SK-N-SH (cell line): Measurements from ENCODE around the gene SLC25A41. TPM values are rescaled to one million over a fixed set of nuclear protein-coding genes. Genes with fewer than 3 reads are reported as not detected.

Source experiments
- CTCF ChIA-PET: fragments of 300-600, 350-600 bp; formaldehyde crosslinking; extraction: SDS; loops from one replicate; lab custom pipeline; 2021; lab: Yijun Ruan, JAX
- POLR2A ChIA-PET: fragments of 350-600 bp; sonication (Branson Sonifier 250); formaldehyde crosslinking; extraction: SDS; loops from one replicate; lab custom pipeline; 2020; ENCODE audit warnings: antibody characterized with exemption, inconsistent platforms; lab: Yijun Ruan, JAX
- DNase-seq: peaks from one replicate; pipeline ENCODE4 v3.0.0; 2012
- H2AFZ ChIP-seq: fragments of 200-600 bp; sonication (generic); 2 replicates; pipeline ENCODE4 v1.8.1; 2016; ENCODE audit warnings: antibody characterized with exemption, mild to moderate bottlenecking, low read depth
- H3F3A ChIP-seq: fragments of 200-600 bp; sonication (generic); replicated peaks from 2 replicates; pipeline ENCODE3; 2016; ENCODE audit warnings: antibody characterized with exemption, mild to moderate bottlenecking; ENCODE audit not compliant: insufficient read depth
- H3K27ac ChIP-seq, 2 experiments: fragments of 200-500 bp in 1 of 2; fragments of 200-600 bp in 1 of 2; sonication (Bioruptor generic) in 1 of 2; sonication (generic), shearing (Covaris generic) in 1 of 2; 2 replicates each; pipeline versions ENCODE4 v1.5.1 to v1.6.1; 2014 to 2016; ENCODE audit warnings: low read depth in 2 of 2, inconsistent platforms in 1 of 2, low read length in 1 of 2, mild to moderate bottlenecking in 1 of 2, mixed read lengths in 1 of 2
- H3K27me3 ChIP-seq: fragments of 200-600 bp; sonication (generic), shearing (Covaris generic); 2 replicates; pipeline ENCODE4 v1.6.1; 2016; ENCODE audit warnings: mixed run types; ENCODE audit not compliant: insufficient read depth
- H3K36me3 ChIP-seq, 2 experiments: fragments of 200-500 bp in 1 of 2; fragments of 200-600 bp in 1 of 2; sonication (Bioruptor generic) in 1 of 2; sonication (generic) in 1 of 2; replicated peaks in 1 of 2; 2 replicates each; pipeline versions ENCODE3 to v1.5.1; 2014 to 2016; ENCODE audit warnings: low read length in 1 of 2, mild to moderate bottlenecking in 1 of 2; ENCODE audit not compliant: insufficient read depth in 2 of 2, control insufficient read depth in 1 of 2
- H3K4me1 ChIP-seq, 2 experiments: fragments of 200-500 bp in 1 of 2; fragments of 200-600 bp in 1 of 2; sonication (Bioruptor generic) in 1 of 2; sonication (generic), shearing (Covaris generic) in 1 of 2; 2 replicates each; pipeline versions ENCODE4 v1.5.1 to v1.6.1; 2014 to 2016; ENCODE audit warnings: low read depth in 1 of 2, low read length in 1 of 2, mixed run types in 1 of 2; ENCODE audit not compliant: insufficient read depth in 2 of 2, control insufficient read depth in 1 of 2
- H3K4me2 ChIP-seq: fragments of 200-600 bp; sonication (generic), shearing (Covaris generic); 2 replicates; pipeline ENCODE4 v1.6.1; 2017; ENCODE audit warnings: mixed run types
- H3K4me3 ChIP-seq, 2 experiments: fragments of 200-500 bp in 1 of 2; fragments of 200-600 bp in 1 of 2; sonication (Bioruptor generic) in 1 of 2; sonication (generic), shearing (Covaris generic) in 1 of 2; 2 replicates each; pipeline versions ENCODE4 v1.5.1 to v1.8.1; 2014 to 2016; ENCODE audit warnings: low read depth in 2 of 2, inconsistent platforms in 1 of 2, low read length in 1 of 2, mild to moderate bottlenecking in 1 of 2, mixed read lengths in 1 of 2, moderate library complexity in 1 of 2
- H3K79me2 ChIP-seq: fragments of 200-600 bp; sonication (generic); 2 replicates; pipeline ENCODE4 v1.8.1; 2017; ENCODE audit warnings: mild to moderate bottlenecking; ENCODE audit not compliant: insufficient read depth
- H3K9ac ChIP-seq: fragments of 200-600 bp; sonication (generic); 2 replicates; pipeline ENCODE4 v1.6.1; 2017; ENCODE audit warnings: mixed run types
- H3K9me2 ChIP-seq: fragments of 200-600 bp; sonication (generic); 2 replicates; pipeline ENCODE4 v1.6.1; 2017; ENCODE audit warnings: mixed run types
- H3K9me3 ChIP-seq: fragments of 200-600 bp; sonication (generic); 2 replicates; pipeline ENCODE4 v1.6.1; 2017; ENCODE audit warnings: mixed run types, mild to moderate bottlenecking, moderate library complexity
- H4K20me1 ChIP-seq: fragments of 200-600 bp; sonication (generic); 2 replicates; pipeline ENCODE4 v1.6.1; 2017; ENCODE audit warnings: mild to moderate bottlenecking, mixed run types; ENCODE audit not compliant: insufficient read depth
- CHD2 ChIP-seq: fragments of 150-350 bp; IDR thresholded peaks from 2 replicates; pipeline ENCODE4 v1.6.1; 2018; ENCODE audit warnings: low read length; ENCODE audit not compliant: partially characterized antibody
- ELF1 ChIP-seq: IDR thresholded peaks from 2 replicates; pipeline ENCODE4 v1.4.0; 2012
- EP300 ChIP-seq, 2 experiments: IDR thresholded peaks; 2 replicates each; pipeline versions ENCODE4 v1.4.0 to v1.6.1; 2012; ENCODE audit warnings: borderline replicate concordance in 1 of 2, low read depth in 1 of 2, low read length in 1 of 2
- GABPA ChIP-seq: IDR thresholded peaks from 2 replicates; pipeline ENCODE4 v1.4.0; 2012; ENCODE audit warnings: low read depth, mild to moderate bottlenecking
- GATA2 ChIP-seq: sonication (generic); formaldehyde crosslinking; IDR thresholded peaks from 2 replicates; pipeline ENCODE4 v1.5.0; 2020; ENCODE audit warnings: mild to moderate bottlenecking, missing genetic modification reagents
- IRF3 ChIP-seq: fragments of 150-350 bp; IDR thresholded peaks from 2 replicates; pipeline ENCODE4 v1.6.1; 2016; ENCODE audit warnings: mild to moderate bottlenecking, low read depth, low read length
- JUND ChIP-seq: IDR thresholded peaks from 2 replicates; pipeline ENCODE4 v1.4.0; 2012
- MAX ChIP-seq: IDR thresholded peaks from 2 replicates; pipeline ENCODE4 v1.4.0; 2012; ENCODE audit warnings: low read depth
- MEF2A ChIP-seq: IDR thresholded peaks from 2 replicates; pipeline ENCODE4 v1.4.0; 2012; ENCODE audit warnings: low read depth, borderline replicate concordance
- MXI1 ChIP-seq: IDR thresholded peaks from 2 replicates; pipeline ENCODE4 v1.6.1; 2012; ENCODE audit warnings: mild to moderate bottlenecking, low read depth, low read length, improper control_type of control experiment
- NRF1 ChIP-seq: IDR thresholded peaks from 2 replicates; pipeline ENCODE4 v1.6.1; 2012; ENCODE audit warnings: low read depth, mild to moderate bottlenecking, low read length
- PBX3 ChIP-seq: IDR thresholded peaks from 2 replicates; pipeline ENCODE4; 2012
- POLR2AphosphoS5 ChIP-seq: IDR thresholded peaks from 2 replicates; pipeline ENCODE4 v1.6.1; 2012; ENCODE audit warnings: low read depth, low read length
- RCOR1 ChIP-seq: fragments of 150-350 bp; IDR thresholded peaks from 2 replicates; pipeline ENCODE4 v1.6.1; 2017; ENCODE audit warnings: antibody characterized with exemption, low read length
- REST ChIP-seq: IDR thresholded peaks from 2 replicates; pipeline ENCODE4 v1.6.1; 2012; ENCODE audit warnings: mild to moderate bottlenecking, low read depth, low read length, moderate library complexity
- RFX5 ChIP-seq: IDR thresholded peaks from 2 replicates; pipeline ENCODE4 v1.6.1; 2012; ENCODE audit warnings: mild to moderate bottlenecking, improper control_type of control experiment, low read length
- RXRA ChIP-seq: IDR thresholded peaks from 2 replicates; pipeline ENCODE4 v1.4.0; 2012; ENCODE audit warnings: low read depth, mild to moderate bottlenecking, borderline replicate concordance
- SIN3A ChIP-seq: IDR thresholded peaks from 2 replicates; pipeline ENCODE4 v1.6.1; 2012; ENCODE audit warnings: low read depth, mild to moderate bottlenecking, low read length, moderate library complexity, borderline replicate concordance
- USF1 ChIP-seq: IDR thresholded peaks from 2 replicates; pipeline ENCODE4 v1.4.0; 2012; ENCODE audit warnings: low read depth, borderline replicate concordance
- YY1 ChIP-seq: IDR thresholded peaks from 2 replicates; pipeline ENCODE4 v1.4.0; 2012; ENCODE audit warnings: low read depth, mild to moderate bottlenecking
- WGBS: methylation state at CpG from one replicate; pipeline ENCODE4 v1.1.6; 2017; ENCODE audit warnings: low lambda C conversion rate; 5-methylcytosine and 5-hydroxymethylcytosine counted together
- polyA plus RNA-seq, 3 experiments: library from polyadenylated mRNA; depleted of rRNA; stranded (reverse); fragments of >200 nt; gene quantifications; 2 replicates each; pipeline ENCODE4 v1.2.3, GENCODE V29; 2012

The SLC25A41 gene
- polyA plus RNA-seq, 1 of the 3 experiments (the other 2 are of a cell fraction), result 0.12 TPM

GRCh38 chr19:6458695-6459261 is 25.2 kb upstream of the SLC25A41 start:
- H3K9me3 ChIP-seq, result no peaks in the 10 kb centered on the region
- H3F3A ChIP-seq, result no peaks in the 10 kb centered on the region
- no peaks in the 10 kb centered on the region for H4K20me1 ChIP-seq
- peaks cover 1% of the 10 kb centered on the region for H3K27me3 ChIP-seq
- peaks cover 0 to 9% of the 10 kb centered on the region in 2 experiments for H3K36me3 ChIP-seq
- no peak for TF ChIP-seq RCOR1
- TF ChIP-seq GABPA, result no peak
- TF ChIP-seq MXI1, result no peak
- no peak for TF ChIP-seq USF1
- no peak for TF ChIP-seq RFX5
- TF ChIP-seq REST, result no peak
- TF ChIP-seq JUND, result no peak
- no peak for TF ChIP-seq PBX3
- TF ChIP-seq NRF1, result no peak
- no peak for TF ChIP-seq EP300 (IDR thresholded peaks at IDR 0.05; ENCODE audit: borderline replicate concordance in 1 of 2, low read depth in 1 of 2, low read length in 1 of 2)
- no peak for TF ChIP-seq ELF1
- TF ChIP-seq YY1, result no peak
- TF ChIP-seq CHD2, result no peak
- no peak for TF ChIP-seq MAX
- no peak for TF ChIP-seq SIN3A
- TF ChIP-seq RXRA, result no peak
- no peak for TF ChIP-seq MEF2A
- no peak for TF ChIP-seq GATA2
- TF ChIP-seq POLR2AphosphoS5, result no peak
- TF ChIP-seq IRF3, result no peak
- H3K4me3 ChIP-seq, result peak overlapping the region; percentile 69 to 84
- 0 out of 2 replicates have a peak overlapping the region, but pooled peaks have one; percentile 28 for H3K9ac ChIP-seq
- H3K4me2 ChIP-seq, result peak overlapping the region; percentile 96
- H3K27ac ChIP-seq, result no peak overlapping the region
- H3K4me1 ChIP-seq, result peaks cover 0 to 9% of the 10 kb centered on the region in 2 experiments; a peak in 1 of 4 replicates
- H2AFZ ChIP-seq, result peak overlapping the region; percentile 89
- ChIA-PET POLR2A (interaction anchor here (1.3 kb wide), 1 partner anchor 23 kb away, joined by 3 read pairs; no protein-coding TSS in a partner anchor), CTCF (interaction anchor here (1.1 kb wide), 1 partner anchor 46 kb away, joined by 8 read pairs; no protein-coding TSS in a partner anchor)
- DNase-seq, result no peak
- no peaks in the 10 kb centered on the region for H3K79me2 ChIP-seq
- WGBS, result 51% methylated on average over 15 of the region's 16 CpGs
- no peaks in the 10 kb centered on the region for H3K9me2 ChIP-seq
